Measurements from ENCODE around the gene ITGA8. TPM values are rescaled to one million over a fixed set of nuclear protein-coding genes. Genes with fewer than 3 reads are reported as not detected.

Gene ITGA8
- total and polyA plus RNA-seq, 9 of the 15 experiments (the other 6 are each of a cell fraction or from before 2014, with no cell fraction given), result 0.01 to 0.07 (median 0.04) TPM; not detected in 5

- TF ChIP-seq E2F5 (CRISPR knock-in tag; IDR thresholded peaks at IDR 0.05), result no peak
- TF ChIP-seq ZNF592 (IDR thresholded peaks at IDR 0.05), result no peak
- no peak for TF ChIP-seq E2F1 (CRISPR knock-in tag; IDR thresholded peaks at IDR 0.05)
- TF ChIP-seq NONO (IDR thresholded peaks at IDR 0.05; ENCODE audit: low read depth in 2 of 2, low read length in 1 of 2), result no peak
- no peak for TF ChIP-seq CC2D1A (IDR thresholded peaks at IDR 0.05)
- no peak for TF ChIP-seq NFATC3 (IDR thresholded peaks at IDR 0.05)
- TF ChIP-seq ZNF395 (CRISPR knock-in tag; IDR thresholded peaks at IDR 0.05), result no peak
- no peak for TF ChIP-seq RBM39 (optimal IDR thresholded peaks at IDR 0.05; ENCODE audit: low read depth, low read length)
- no peak for TF ChIP-seq POLR2H (tag; IDR thresholded peaks at IDR 0.05; ENCODE audit: low read depth)
- TF ChIP-seq CREM (IDR thresholded peaks at IDR 0.05; ENCODE audit: low read depth), result peak; percentile 28; the same call in 1 of the 2 replicates
- no peak for TF ChIP-seq ILK (tag; IDR thresholded peaks at IDR 0.05; ENCODE audit: borderline replicate concordance, low read depth)
- no peak for TF ChIP-seq U2AF2 (optimal IDR thresholded peaks at IDR 0.05; ENCODE audit: low read depth, low read length)
- TF ChIP-seq ATF1 (CRISPR knock-in tag; IDR thresholded peaks at IDR 0.05), result no peak
- 0 out of 2 replicates have a peak, but pooled peaks have one; percentile 12 for TF ChIP-seq ATF1 (tag; IDR thresholded peaks at IDR 0.05)
Measured at GRCh38 chr10:15744217-15744865, 24.6 kb upstream of the ITGA8 start (continued).
